CD4-positive, alpha-beta T cell treated with Interleukin-10 for 1 hour (primary cell): ENCODE measurements around the gene ARFGEF2.
"Not testable (repeated sequence)": the region's sequence is repeated elsewhere in the genome, so short reads cannot be mapped to it uniquely, and the experiment has no call there.

Experiments used
- DNase-seq: peaks from one replicate; pipeline ENCODE4 v3.0.0-alpha.2; 2020

The ARFGEF2 gene

DNA sequence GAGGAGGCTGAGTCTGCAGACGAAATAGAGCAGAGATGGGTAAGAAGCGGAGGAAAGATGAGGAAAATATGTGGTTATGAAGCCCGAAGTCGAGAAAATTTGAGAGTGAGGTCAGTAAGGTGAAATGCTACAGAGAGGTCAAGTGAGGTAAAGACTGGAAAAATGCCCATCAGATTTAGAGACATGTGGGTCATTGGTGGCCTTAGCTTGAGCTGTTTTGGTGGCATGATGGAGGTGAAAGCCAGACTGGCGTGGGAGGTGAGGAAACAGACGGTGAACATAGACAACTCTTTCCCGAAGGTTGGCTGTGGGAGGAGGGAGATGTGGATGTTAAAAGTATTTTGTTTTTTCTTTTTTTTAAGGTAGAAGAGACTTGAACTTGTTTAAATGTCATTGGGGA lies 9.4 kb downstream of the ARFGEF2 start:
- no peak for DNase-seq

DNA sequence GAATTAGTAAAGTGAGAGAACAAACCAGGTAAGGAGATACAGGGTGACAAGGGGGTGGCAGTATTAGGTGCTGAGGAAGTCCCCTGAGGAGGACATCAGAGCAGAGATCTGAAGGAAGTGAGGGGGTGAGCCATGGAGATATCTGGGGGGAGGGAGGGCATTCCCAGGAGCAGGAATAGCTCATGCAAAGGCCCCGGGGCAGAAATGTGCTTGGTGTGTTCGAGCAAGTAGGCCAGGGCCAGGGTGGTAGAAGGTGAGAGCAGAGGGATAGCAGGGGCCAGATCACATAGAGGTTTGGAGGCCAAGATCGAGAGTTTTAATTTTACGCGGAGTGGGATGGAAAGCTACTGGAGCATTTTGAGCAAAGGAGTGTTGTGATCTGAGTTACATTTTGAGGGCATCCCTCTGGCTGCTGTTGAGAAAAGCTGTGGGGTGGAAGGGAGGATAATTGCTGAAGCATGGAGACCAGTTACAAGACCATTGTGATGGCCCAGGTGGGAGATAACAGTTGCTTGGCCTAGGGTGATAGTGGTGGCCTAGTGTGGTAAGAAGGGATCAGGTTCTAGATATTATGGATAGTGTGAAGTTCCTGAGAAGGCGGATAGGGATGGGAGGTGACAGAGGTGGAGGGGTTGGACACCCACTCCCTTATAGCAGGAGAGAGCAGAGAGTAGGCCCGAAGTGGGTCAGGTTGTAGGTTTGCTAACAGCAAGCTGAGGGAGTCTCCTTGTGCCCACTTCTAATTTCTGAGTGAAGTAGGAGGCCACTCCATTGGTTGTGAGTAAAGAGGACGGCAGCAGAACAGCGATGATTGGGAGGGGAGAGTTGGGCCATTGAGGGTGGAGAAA lies 10.2 kb downstream of the ARFGEF2 start:
- DNase-seq = no peak

DNA sequence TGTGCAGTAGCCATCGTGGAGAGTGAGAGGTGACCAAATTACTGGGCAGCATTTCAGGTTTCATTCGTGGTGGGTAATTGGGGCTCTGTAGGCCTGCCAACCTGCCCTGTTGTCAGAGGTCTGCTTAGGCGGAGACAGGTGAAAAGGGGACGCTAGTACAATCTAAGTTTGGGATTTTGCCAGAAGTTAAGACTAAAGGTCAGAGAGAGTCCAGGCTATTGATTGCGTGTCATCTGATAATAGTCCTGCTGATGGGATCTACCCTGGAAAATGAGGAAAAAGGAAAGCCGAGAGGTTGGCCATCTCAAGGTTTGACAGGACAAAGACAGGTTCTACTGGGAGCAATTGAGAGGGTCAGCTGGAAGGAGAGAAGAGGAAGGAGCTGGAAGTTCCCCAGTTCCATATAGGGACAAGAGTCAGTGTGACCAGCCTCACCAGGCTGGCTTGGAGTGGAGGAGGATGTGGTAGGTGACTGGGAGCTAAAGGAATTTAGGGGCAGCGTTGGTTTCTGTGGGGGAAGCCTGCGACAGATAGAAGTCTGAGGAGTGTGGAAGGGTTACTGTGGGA lies 10.9 kb downstream of the ARFGEF2 start:
- DNase-seq = no peak

DNA sequence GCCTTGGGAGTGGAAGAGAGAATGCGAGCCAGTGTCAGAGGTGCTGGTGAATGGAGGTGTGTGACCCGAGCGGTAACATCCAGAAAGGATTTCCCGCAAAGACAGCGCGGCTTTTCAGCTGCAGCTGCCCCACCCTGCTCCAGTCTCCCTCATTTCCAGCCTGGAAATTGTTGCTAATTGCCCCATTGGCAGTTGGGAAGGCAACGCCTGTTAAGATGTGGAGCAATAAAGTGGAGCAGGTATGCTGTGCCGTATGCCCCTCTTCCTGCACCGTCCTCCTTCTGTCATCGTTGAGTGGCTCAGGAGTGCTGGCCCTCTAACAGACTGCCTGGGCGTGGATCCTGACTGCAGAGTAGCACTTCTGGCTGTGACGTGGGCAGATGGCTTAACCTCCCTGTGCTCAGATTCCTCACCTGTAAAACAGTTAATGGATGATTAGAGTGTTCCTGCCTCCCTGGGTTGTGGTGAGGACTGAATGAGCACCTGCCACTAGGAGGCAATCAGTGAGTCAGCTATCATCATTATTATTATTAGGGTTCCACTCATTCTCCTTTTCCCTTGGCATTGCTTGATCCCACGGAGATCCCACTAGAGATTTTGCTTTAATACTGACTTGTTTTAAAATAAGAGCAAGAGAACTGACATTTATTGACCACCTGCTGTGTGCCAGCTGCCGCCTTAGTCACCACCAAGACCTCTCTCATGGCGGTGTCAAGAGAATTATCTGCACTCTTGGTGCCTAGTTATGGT lies 11.7 kb downstream of the ARFGEF2 start:
- no peak for DNase-seq

DNA sequence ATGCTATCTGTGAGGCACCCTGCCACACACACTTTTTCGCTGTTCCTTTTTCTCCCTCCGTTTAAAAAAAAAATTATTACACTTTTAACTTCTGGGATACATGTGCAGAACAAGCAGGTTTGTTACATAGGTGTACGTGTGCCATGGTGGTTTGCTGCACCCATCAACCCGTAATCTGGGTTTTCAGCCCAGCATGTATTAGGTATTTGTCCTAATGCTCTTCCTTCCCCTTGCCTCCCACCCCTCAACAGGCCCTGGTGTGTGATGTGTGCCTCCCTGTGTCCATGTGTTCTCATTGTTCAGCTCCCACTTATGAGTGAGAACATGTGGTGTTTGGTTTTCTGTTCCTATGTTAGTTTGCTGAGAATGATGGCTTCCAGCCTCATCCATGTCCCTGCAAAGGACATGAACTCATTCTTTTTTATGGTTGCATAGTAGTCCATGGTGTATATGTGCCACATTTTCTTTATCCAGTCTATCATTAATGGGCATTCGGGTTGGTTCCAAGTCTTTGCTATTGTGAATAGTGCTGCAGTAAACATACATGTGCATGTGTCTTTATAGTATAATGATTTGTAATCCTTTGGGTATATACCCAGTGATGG lies 12.9 kb downstream of the ARFGEF2 start:
- not testable (repeated sequence) for DNase-seq

DNA sequence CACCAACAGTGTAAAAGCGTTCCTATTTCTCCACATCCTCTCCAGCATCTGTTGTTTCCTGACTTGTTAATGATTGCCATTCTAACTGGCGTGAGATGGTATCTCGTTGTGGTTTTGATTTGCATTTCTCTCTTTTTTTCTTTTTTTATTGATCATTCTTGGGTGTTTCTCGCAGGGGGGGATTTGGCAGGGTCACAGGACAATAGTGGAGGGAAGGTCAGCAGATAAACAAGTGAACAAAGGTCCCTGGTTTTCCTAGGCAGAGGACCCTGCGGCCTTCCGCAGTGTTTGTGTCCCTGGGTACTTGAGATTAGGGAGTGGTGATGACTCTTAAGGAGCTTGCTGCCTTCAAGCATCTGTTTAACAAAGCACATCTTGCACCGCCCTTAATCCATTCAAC lies 13.5 kb downstream of the ARFGEF2 start:
- not testable (repeated sequence) for DNase-seq

DNA sequence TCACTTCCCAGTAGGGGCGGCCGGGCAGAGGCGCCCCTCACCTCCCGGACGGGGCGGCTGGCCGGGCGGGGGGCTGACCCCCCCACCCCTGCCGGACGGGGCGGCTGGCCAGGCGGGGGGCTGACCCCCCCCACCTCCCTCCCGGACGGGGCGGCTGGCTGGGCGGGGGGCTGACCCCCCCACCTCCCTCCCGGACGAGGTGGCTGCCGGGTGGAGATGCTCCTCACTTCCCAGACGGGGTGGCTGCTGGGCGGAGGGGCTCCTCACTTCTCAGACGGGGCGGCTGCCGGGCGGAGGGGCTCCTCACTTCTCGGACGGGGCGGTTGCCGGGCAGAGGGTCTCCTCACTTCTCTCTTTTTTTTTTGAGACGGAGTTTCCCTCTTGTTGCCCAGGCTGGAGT lies 14.7 kb downstream of the ARFGEF2 start:
- not testable (repeated sequence) for DNase-seq

DNA sequence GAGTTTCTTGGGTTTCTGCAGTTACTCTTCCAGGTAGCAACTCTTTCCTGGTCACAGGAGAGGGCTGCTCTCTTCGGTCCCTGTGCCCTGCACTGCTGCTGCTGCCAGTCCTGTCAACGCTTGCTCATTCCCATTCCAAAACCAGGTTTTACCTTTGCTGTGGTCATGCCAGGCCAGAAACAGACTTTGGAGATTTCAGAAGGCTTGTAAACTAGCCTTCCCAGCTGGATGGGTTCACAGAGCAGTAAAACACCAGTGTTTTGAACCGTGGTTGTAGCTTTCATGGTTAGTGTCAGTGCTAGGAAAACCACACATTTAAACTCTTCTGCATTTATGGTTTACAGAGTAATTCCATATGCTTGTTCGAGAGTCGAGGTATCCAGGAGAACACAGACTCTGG lies 16.2 kb downstream of the ARFGEF2 start:
- no peak for DNase-seq

DNA sequence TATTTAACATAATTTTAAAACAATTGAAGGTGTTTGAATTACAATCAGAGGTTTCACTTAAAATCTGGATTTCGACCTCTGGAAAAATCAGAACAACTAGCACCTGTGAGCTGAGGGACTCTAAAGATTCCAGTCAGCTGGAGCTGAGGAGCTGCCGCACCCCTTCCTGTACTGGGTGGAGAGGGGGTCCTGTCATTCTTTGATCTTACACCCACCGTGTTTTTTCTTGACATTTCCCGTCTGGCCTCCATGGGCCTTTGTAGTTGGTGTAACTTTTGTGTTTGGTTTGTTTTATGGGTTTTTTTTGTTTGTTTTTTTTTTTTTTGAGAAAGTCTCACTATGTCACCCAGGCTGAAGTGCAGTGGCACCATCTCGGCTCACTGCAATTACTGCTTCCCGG lies 17.2 kb downstream of the ARFGEF2 start:
- DNase-seq = no peak

DNA sequence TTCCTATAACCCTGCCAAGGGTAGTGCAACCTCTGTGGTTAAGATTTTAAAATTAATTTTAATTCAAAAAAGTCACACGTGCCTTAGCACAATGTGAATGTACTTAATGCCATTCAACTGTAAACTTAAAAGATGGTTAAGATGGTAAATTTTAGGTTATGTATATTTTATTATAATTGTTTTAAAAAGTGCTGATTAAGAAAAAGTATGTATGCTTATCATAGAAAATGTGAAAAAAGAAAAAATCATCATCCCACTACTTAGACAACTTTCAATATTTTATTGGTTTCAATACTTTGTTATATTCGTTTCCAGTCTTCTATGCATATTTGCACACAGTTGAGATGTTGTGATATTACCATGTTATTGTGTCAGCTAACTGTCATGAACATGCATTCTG lies 18.7 kb downstream of the ARFGEF2 start:
- no peak for DNase-seq

DNA sequence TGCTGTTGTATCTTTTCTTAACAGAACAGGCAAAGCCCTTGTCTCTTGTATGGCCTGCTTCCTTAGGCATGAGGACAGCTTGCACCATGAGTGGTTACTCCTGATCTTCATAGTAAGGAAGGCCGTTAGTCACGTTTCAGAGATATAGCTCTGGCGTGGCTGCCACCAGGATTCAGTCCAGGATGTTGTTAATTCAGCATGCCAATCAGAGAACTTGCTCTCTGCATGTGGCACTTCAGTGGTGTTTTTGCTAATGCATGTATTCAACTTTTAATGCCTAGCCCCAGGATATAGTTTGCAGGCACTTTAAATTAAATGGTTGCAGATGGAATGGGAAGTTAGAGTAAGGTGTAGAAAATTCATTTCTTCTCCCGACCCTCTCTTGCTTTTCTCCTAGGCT lies 20.0 kb downstream of the ARFGEF2 start:
- no peak for DNase-seq

DNA sequence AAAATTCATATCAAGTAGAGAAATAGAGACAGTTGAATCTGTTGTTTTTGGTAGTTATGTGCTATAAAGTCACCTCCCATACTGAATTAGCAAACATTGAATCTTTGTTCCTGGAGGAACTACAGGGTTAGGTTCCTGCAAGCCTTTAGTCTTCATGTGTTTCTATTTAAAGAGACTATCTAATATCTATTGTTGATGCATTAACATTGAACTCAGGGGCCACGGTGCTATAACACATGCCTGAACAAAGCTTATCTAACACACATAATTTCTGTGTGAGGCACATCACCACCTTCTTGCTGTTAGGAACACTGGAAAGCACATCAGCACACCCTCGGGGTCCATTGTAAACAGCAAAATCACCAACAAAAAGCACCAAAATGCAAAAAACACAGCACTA lies 21.2 kb downstream of the ARFGEF2 start:
- no peak for DNase-seq

DNA sequence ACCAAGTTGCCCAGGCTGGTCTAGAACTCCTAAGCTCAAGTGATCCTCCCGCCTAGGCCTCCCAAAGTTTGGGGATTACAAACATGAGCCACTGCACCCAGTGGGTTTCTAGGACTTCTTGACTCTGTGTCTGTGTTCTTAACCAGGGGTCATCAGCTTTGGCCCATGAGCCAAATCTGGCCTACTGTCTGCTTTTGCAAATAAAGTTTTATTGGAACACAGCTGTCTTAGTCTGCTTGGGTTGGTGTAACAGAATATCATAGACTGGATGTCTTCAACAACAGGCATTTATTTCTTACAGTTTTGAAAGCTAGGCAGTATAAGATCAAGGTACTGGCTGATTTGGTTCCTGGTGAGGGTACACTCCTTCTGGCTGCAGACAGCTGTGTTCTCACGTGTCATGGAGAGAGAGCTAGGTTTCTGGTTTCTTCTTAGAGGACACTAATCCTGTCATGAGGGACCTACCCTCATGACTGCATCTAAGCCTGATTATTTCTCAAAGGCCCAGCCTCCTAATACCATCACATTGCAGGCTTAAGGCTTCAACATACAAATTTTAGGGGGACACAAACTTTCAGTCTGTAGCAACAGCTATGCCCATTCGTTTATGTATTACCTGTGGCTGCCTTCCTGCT lies 23.3 kb downstream of the ARFGEF2 start:
- DNase-seq = no peak

DNA sequence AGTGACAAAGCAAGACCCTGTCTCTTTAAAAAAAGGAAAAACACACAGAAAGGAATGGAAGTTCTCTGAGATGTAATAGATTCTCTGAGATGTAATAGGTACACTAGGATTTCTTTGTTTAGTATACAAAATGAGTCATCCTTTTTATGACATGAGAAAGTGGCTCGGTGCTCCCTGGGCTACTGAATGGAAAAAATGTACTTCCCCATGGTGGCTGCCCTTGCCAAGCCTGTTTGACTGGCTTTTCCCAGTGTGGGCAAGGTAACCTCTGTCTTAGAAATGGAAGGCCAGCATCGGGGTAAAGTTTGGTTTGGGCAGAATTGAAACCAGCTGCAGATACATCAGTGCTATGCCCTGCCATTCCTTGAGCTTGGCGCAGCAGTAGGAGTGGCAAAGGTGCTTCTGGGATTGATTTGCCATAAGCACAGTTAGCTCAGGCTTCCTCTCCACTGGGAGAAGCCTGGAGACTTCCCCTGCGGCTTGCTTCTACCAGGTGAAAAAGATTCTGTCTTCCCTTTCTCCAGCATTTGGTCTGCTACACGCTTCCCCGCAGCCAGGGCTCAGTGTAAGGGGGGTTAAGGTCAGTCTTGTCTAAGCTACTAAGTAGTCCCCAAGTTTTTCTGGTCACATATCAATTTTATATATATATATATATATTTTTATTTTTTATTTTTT lies 24.5 kb downstream of the ARFGEF2 start:
- DNase-seq = no peak

DNA sequence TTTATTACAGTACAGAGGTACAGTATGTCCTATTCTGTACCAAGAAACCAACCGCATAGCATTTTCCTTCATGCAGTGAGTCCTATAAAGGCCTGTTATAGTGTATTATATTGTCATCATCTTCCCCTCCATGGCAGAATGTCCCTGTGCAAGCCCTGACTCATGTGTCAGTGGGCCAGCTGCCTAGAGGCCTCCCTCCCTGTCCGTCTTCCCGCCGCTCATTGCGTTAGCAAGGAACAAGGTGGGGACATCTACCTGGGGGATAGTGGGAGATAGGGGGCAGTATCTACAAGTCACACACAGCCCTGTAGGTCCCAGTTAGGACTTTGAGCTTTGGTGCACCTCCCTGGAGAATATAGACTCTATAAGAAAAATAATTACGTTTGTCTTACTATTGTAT lies 27.1 kb downstream of the ARFGEF2 start:
- DNase-seq = no peak

DNA sequence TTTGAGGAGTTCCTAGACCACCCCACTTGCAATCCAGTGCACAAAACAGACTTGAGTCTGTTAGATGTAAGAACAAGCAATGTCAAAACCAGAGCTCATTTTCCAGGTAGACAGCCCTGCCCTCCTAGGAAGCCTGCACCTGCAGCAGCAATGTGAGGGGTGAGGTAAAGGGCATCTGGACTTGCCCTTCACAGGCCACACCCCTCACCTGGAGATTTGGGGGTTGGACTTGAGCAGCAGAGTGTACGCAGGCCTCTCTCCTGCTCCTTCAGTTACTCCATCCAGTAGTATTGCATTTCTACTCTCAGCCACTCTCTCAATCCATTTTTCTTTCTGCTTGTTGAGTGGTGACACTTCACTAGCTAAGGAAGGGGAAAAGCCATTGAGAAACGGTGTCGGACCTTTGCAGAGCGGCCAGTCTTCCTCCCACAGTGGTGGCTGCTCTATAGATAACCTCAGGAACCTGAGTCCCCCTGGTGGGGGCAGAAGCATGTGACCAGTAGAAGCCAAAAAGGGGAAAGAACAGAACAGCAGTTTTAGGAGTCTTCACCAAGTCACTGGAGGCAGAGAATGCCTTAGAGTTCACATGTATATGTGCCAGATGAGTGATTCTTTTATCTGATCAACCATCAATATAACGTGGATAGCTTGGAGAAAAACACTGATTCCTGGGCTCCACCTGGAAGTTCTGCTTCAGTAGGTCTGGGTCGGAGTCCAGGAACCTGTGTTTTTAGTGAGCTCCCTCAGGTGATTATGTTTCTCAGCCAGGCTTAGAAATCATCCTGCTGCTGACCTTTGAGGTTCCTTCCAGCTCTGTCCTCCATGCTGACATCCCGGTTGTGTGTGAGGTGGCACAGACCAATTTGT lies 28.0 kb downstream of the ARFGEF2 start:
- DNase-seq = no peak

DNA sequence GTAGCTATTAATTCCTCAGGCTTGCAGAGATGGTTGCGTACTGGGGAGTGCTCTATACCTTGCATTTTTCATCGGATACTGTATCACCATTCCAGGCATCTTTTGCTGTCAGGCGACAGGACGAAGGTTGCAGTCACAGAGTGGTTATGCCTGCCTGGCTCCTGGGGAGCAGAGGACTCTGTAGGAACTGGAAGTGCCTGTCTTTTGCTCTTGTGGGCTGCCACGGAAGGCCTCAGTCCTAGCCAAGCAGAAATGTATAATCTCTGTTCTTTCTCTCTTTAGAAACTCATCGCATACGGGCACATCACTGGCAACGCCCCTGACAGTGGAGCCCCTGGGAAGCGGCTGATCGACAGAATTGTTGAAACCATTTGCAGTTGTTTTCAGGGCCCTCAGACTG lies 29.5 kb downstream of the ARFGEF2 start:
- DNase-seq = no peak

DNA sequence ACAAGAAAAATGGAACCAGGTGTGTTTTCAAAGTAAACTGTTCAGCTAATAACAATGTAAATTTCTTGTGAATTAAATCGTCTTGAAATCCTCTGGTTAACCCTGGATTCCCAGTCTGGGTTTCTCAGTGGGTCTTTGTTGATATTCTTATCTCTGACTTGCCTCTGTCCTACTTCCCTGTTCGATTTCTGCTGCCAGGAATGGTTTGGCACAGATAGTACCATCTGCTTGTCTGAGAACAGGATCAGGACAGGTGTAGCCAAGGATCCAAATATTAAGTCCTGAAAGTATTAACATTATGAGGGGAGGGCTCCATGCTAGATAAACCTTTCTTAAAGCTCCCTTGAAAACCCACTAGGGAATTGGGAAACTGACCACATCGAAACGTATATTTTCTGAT lies 30.1 kb downstream of the ARFGEF2 start:
- DNase-seq = no peak

DNA sequence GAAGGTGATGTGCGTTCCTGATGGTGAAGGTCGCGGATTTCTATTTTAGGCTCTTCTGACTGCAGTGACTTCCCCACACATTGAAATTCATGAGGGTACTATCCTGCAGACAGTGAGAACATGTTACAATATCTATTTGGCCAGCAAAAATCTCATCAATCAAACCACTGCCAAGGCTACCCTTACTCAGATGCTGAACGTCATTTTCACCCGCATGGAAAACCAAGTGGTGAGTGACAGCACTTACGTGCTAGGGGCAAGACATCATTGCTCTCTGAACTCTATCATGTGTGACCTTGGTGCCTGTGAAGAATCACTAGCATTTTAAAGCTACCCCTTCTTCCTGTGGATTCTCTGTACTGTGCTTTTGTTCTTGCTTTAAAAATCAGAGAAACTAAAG lies 31.1 kb downstream of the ARFGEF2 start:
- no peak for DNase-seq

DNA sequence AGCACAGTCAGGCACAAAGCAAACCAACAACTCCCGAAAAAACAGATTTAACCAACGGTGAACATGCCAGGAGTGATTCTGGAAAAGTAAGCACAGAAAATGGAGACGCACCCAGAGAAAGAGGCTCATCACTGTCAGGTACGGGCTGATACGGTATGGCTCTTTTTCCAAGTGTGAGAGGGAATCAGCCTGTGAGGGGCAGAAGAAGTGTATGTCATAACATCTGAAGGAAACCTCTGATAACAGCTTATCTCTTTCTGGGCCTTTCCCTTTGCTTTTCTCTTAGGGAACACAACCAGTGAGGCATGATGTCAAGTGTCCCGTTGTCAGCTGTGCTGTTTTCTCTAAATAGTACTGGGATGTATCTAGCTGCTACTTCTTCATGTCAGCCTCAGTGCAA lies 32.1 kb downstream of the ARFGEF2 start:
- no peak for DNase-seq

DNA sequence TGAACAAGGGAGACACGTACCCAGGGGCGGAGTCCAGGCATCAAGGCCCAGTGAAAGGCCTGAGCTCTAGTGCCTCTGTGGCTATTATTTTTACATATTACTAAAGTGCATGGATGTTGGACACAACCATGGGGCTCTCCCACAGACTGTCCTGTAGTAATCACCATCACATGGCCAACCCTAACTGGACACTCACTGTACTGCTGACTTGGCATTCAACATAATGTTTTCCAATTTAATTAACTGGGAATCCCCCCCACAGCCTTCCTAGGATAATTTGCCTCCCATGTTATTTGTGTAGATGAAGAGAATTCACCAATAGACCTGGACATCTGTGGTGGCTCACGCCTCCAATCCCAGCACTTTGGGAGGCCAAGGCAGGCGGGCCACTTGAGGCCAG lies 34.5 kb downstream of the ARFGEF2 start:
- DNase-seq = no peak

DNA sequence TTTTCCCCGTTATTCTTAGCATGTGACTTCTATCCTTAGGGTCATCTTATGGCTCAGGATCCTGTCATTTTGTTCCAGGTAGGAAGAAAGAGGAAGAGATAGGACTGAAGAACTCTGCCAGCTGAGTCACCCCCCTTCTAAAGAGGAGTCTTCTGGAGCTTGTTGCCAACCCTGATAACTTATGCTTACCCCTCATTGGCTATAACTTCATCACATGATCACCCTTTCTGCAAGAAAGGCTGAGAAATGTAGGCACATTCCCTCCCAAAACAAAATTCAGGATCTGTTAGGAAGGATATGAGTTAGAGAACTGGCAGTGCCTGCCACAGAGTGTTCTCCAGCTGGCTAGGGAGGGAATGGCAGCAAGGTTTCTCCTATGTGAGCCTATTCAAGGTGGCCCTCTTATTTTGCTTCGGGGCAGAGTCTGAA lies 35.6 kb downstream of the ARFGEF2 start:
- DNase-seq = no peak
